Ovary (tissue), 10 donors: ENCODE results near the gene SPATA12. TPM values are rescaled to one million over a fixed set of nuclear protein-coding genes. Genes with fewer than 3 reads are reported as not detected.

Experiments used
- DNase-seq, 5 donors: peaks; one replicate each; pipeline ENCODE4 v3.0.0-alpha.2; 2019 to 2020
- H3K27ac ChIP-seq, 2 donors: fragments of 200-600 bp; one replicate each; pipeline versions ENCODE4 v1.5.1 to v1.8.0; 2019 to 2022
- H3K27me3 ChIP-seq: fragments of 200-600 bp; one replicate; pipeline ENCODE4 v1.8.0; 2022
- H3K36me3 ChIP-seq: fragments of 200-600 bp; sonication (generic); one replicate; pipeline ENCODE4 v1.5.1; 2019
- H3K4me1 ChIP-seq: one replicate; pipeline ENCODE4 v1.8.1; 2013; ENCODE audit warnings: mild to moderate bottlenecking, moderate library complexity; ENCODE audit not compliant: insufficient read depth
- H3K4me3 ChIP-seq: fragments of 200-600 bp; sonication (generic); one replicate; pipeline ENCODE4 v1.5.1; 2017
- H3K9me3 ChIP-seq, 2 donors: fragments of 200-600 bp in 1 of 2; sonication (generic) in 1 of 2; one replicate each; pipeline versions ENCODE4 v1.5.1 to v1.8.1; 2013 to 2019; ENCODE audit warnings: mild to moderate bottlenecking in 1 of 2, moderate library complexity in 1 of 2
- CTCF ChIP-seq, 3 donors: fragments of 450-650 bp in 2 of 3; fragments of 200-600 bp in 1 of 3; IDR thresholded peaks; one replicate each; pipeline versions ENCODE4 v1.5.1 to v1.8.0; 2016 to 2022; ENCODE audit warnings: antibody characterized with exemption in 3 of 3, mild to moderate bottlenecking in 1 of 3
- EP300 ChIP-seq: sonication (generic); formaldehyde crosslinking; IDR thresholded peaks from one replicate; pipeline ENCODE4 v1.6.1; 2017; ENCODE audit warnings: antibody characterized with exemption
- POLR2A ChIP-seq: fragments of 450-650 bp; IDR thresholded peaks from one replicate; pipeline ENCODE4 v1.6.1; 2017; ENCODE audit warnings: antibody characterized with exemption, mild to moderate bottlenecking, moderate library complexity
- WGBS, 3 donors: extraction: QIAGEN DNeasy Blood & Tissue Kit in 1 of 3; methylation state at CpG; one replicate each; pipeline versions ENCODE4 v1.1.5 to v1.1.7; 2013 to 2017; 5-methylcytosine and 5-hydroxymethylcytosine counted together
- intact Hi-C, 4 donors: fragments of 100-400 bp; cut with DNase I; formaldehyde crosslinking; loops; one replicate each; pipeline versions ENCODE4 v1.11.0 to v1.15.1; 2022 to 2023
- long read RNA-seq, 3 donors: library from polyadenylated mRNA in 2 of 3; unstranded in 2 of 3; transcript quantifications; one replicate each; pipeline ENCODE4 v2.0.0 and lab custom pipeline, GENCODE V29; 2021 to 2026
- polyA plus RNA-seq, 2 donors: library from polyadenylated mRNA; stranded (reverse); fragments of 200-250 nt in 1 of 2; fragments of 350-450 nt in 1 of 2; fragmentation: Illumina TruSeq in 1 of 2; extraction: RNeasy Lipid Tissue Mini Kit (QIAGEN cat#74804) in 1 of 2; gene quantifications; one replicate each; pipeline ENCODE4 v1.2.3, GENCODE V29; 2013 to 2014
- total RNA-seq, 7 donors: library from RNA; depleted of rRNA in 2 of 7; stranded (reverse); fragments of >200 nt in 2 of 7; fragmentation: NEBNext Ultra II Directional in 3 of 7; extraction: Animal tissue kit (Norgen Biotek cat#: 25700) in 3 of 7; gene quantifications; one replicate each; pipeline versions ENCODE4 v1.1.0 to v1.2.4, GENCODE V29; 2016 to 2023
- donor health status: DM: no; HTN: no; CAD: no; lungs with moderate emphysema.
- donor health status: DM: no; HTN: no; CAD: no.
- donor health status: Bipolar disorder and iron deficiency.
- donor health status: DM: yes; HTN: yes; CAD: no.
- donor health status: DM: no; HTN: no; CAD: no.
- donor health status: DM: yes; HTN: yes; CAD: no.

SPATA12 gene
- total RNA-seq = under 1 TPM in 2 of 7 donors, not detected in 5; 0.10 TPM
- polyA plus RNA-seq = under 1 TPM; 0.02 to 0.12 TPM
- long read RNA-seq, donor 1 = 0 reads
- long read RNA-seq, donor 2 = 0 reads
- long read RNA-seq, donor 3, partial matches to known transcripts = 0 of 1 reads
- long read RNA-seq, donor 3, other reads (novel, unspliced or antisense) = 1 of 1 reads

GRCh38 chr3:57060089-57060821 lies at the start of gene SPATA12:
TSS of gene SPATA12 (plus strand) at chr3:57060664. CDS start at chr3:57073695, 13,031 bp downstream.
- no peak within 1 kb of the TSS for H3K4me3 ChIP-seq
- peak within 1 kb of the TSS in 1 of 2 donors; percentile 77 for H3K27ac ChIP-seq
- no peaks in the 10 kb centered on the region for H3K36me3 ChIP-seq
- no peaks in the 10 kb centered on the region for H3K27me3 ChIP-seq
- peaks cover 4% of the 10 kb centered on the region for H3K4me1 ChIP-seq
- TF ChIP-seq POLR2A (no peak), EP300 (no peak), CTCF (IDR thresholded peaks at IDR 0.05) (no peak)
- peak; percentile 58 to 65 (median 61) for DNase-seq
- intact Hi-C loops = no loop called here
- WGBS, 3 donors = 58 to 63% (median 62%) methylated on average over 11 of the region's 11 CpGs
- no peaks in the 10 kb centered on the region for H3K9me3 ChIP-seq

- Histone ChIP-seq H3K4me1 (peaks cover 27% of the 10 kb centered on the region), H3K27ac (peak overlapping the region; percentile 8 to 25), H3K27me3 (no peaks in the 10 kb centered on the region), H3K9me3 (no peaks in the 10 kb centered on the region), H3K4me3 (no peak overlapping the region), H3K36me3 (no peaks in the 10 kb centered on the region)
- WGBS, 3 donors = 25 to 37% (median 30%) methylated on average over 13 of the region's 13 CpGs
- DNase-seq = no peak
- TF ChIP-seq EP300 (no peak), CTCF (IDR thresholded peaks at IDR 0.05) (no peak), POLR2A (no peak)
- intact Hi-C loops = no loop called here
Observed at GRCh38 chr3:57011022-57011421, 49.4 kb upstream of the SPATA12 start.

- Histone ChIP-seq H3K4me3 (no peak overlapping the region), H3K4me1 (peaks cover 18% of the 10 kb centered on the region), H3K36me3 (no peaks in the 10 kb centered on the region), H3K27me3 (no peaks in the 10 kb centered on the region), H3K27ac (no peak overlapping the region), H3K9me3 (no peaks in the 10 kb centered on the region)
- intact Hi-C loops = no loop called here
- 96 to 98% (median 97%) methylated on average over 13 to 22 of the region's 22 CpGs for WGBS, 3 donors
- no peak for DNase-seq
- TF ChIP-seq CTCF (IDR thresholded peaks at IDR 0.05) (no peak), POLR2A (no peak), EP300 (no peak)
Observed at GRCh38 chr3:57012847-57013246, 47.6 kb upstream of the SPATA12 start.

GRCh38 chr3:57015350-57015729 lies 45.1 kb upstream of the SPATA12 start:
- Histone ChIP-seq H3K27ac (no peak overlapping the region), H3K9me3 (no peaks in the 10 kb centered on the region), H3K27me3 (no peaks in the 10 kb centered on the region), H3K4me1 (peaks cover 9% of the 10 kb centered on the region), H3K4me3 (no peak overlapping the region), H3K36me3 (no peaks in the 10 kb centered on the region)
- 96 to 97% (median 97%) methylated on average over 7 of the region's 7 CpGs for WGBS, 3 donors
- no peak for DNase-seq
- intact Hi-C loops = no loop called here
- no peak for TF ChIP-seq CTCF (IDR thresholded peaks at IDR 0.05)
- TF ChIP-seq POLR2A = no peak
- TF ChIP-seq EP300 = no peak
